Measurements from ENCODE around the gene DCUN1D3. TPM values are rescaled to one million over a fixed set of nuclear protein-coding genes. Genes with fewer than 3 reads are reported as not detected.
A peak's percentile ranks its signal among the peaks of the same experiment; 100 is the strongest.
"Not testable (repeated sequence)": the region's sequence is repeated elsewhere in the genome, so short reads cannot be mapped to it uniquely, and the experiment has no call there.

DCUN1D3 gene
- total RNA-seq = 30.7 TPM

GRCh38 chr16:20900299-20901067 lies at the start of gene DCUN1D3, which contains the start of gene LYRM1:
DCUN1D3 (minus strand) TSS chr16:20900358; CDS start chr16:20862538, 37,820 bp downstream.
LYRM1 (plus strand) TSS chr16:20900771; CDS start chr16:20915556, 14,785 bp downstream.
- ATAC-seq = peak; percentile 95
- intact Hi-C loops (cut with DNase I) = loop anchor here (2.0 kb wide), 1 partner anchor 48 kb away; no protein-coding TSS in a partner anchor
- DNase-seq (ENCODE audit: low spot score) = peak; percentile 97

GRCh38 chr16:20949660-20950059 lies 49.5 kb upstream of the DCUN1D3 start:
- intact Hi-C loops (cut with DNase I) = loop anchor here (5.0 kb wide), 1 partner anchor 112 kb away; no protein-coding TSS in a partner anchor
- no peak for ATAC-seq
- no peak for DNase-seq (ENCODE audit: low spot score)

- ATAC-seq (no peak), DNase-seq (ENCODE audit: low spot score) (no peak)
- intact Hi-C loops (cut with DNase I) = loop anchor here (5.0 kb wide), 1 partner anchor 111 kb away; no protein-coding TSS in a partner anchor
Observed at GRCh38 chr16:20948444-20948843, 48.3 kb upstream of the DCUN1D3 start.

- ATAC-seq (no peak), DNase-seq (ENCODE audit: low spot score) (no peak)
- intact Hi-C loops (cut with DNase I) = loop anchor here (5.0 kb wide), 1 partner anchor 109 kb away; no protein-coding TSS in a partner anchor
Observed at GRCh38 chr16:20946015-20946629, 46.0 kb upstream of the DCUN1D3 start.

- intact Hi-C loops (cut with DNase I) = loop anchor here (5.0 kb wide), 1 partner anchor 108 kb away; no protein-coding TSS in a partner anchor
- not testable (repeated sequence) for ATAC-seq; DNase-seq (ENCODE audit: low spot score)
Observed at GRCh38 chr16:20945575-20945875, 45.4 kb upstream of the DCUN1D3 start.

GRCh38 chr16:20944861-20945574 lies 44.9 kb upstream of the DCUN1D3 start:
- intact Hi-C loops (cut with DNase I) = loop anchor here (5.0 kb wide), 1 partner anchor 108 kb away; no protein-coding TSS in a partner anchor
- ATAC-seq = peak; percentile 42
- DNase-seq (ENCODE audit: low spot score) = no peak

GRCh38 chr16:20942256-20942655 lies 42.1 kb upstream of the DCUN1D3 start:
- intact Hi-C loops (cut with DNase I) = no loop called here
- ATAC-seq (no peak), DNase-seq (ENCODE audit: low spot score) (peak; percentile 13)

- intact Hi-C loops (cut with DNase I) = no loop called here
Observed at GRCh38 chr16:20941636-20941926, 41.4 kb upstream of the DCUN1D3 start.

GRCh38 chr16:20940871-20941635 lies 40.9 kb upstream of the DCUN1D3 start:
- DNase-seq (ENCODE audit: low spot score) (no peak), ATAC-seq (no peak)
- intact Hi-C loops (cut with DNase I) = no loop called here

More at GRCh38 chr16:20941636-20941926, 41.4 kb upstream of the DCUN1D3 start:
- ATAC-seq (no peak), DNase-seq (ENCODE audit: low spot score) (no peak)

GRCh38 chr16:20939611-20940010 lies 39.5 kb upstream of the DCUN1D3 start:
- no peak for ATAC-seq
- no peak for DNase-seq (ENCODE audit: low spot score)
- intact Hi-C loops (cut with DNase I) = no loop called here

- DNase-seq (ENCODE audit: low spot score) (no peak), ATAC-seq (no peak)
- intact Hi-C loops (cut with DNase I) = no loop called here
Observed at GRCh38 chr16:20938426-20938825, 38.3 kb upstream of the DCUN1D3 start.

- DNase-seq (ENCODE audit: low spot score) (peak; percentile 15), ATAC-seq (no peak)
- intact Hi-C loops (cut with DNase I) = no loop called here
Observed at GRCh38 chr16:20937736-20938135, 37.6 kb upstream of the DCUN1D3 start.

- ATAC-seq = no peak
- DNase-seq (ENCODE audit: low spot score) = no peak
- intact Hi-C loops (cut with DNase I) = no loop called here
Observed at GRCh38 chr16:20933589-20933988, 33.4 kb upstream of the DCUN1D3 start.

GRCh38 chr16:20931066-20931600 lies 31.0 kb upstream of the DCUN1D3 start:
- ATAC-seq = no peak
- intact Hi-C loops (cut with DNase I) = no loop called here
- no peak for DNase-seq (ENCODE audit: low spot score)

GRCh38 chr16:20930365-20930690 lies 30.2 kb upstream of the DCUN1D3 start:
- DNase-seq (ENCODE audit: low spot score) (no peak), ATAC-seq (no peak)
- intact Hi-C loops (cut with DNase I) = no loop called here

GRCh38 chr16:20929676-20930364 lies 29.7 kb upstream of the DCUN1D3 start:
- DNase-seq (ENCODE audit: low spot score); intact Hi-C loops (cut with DNase I): not testable (repeated sequence)
- ATAC-seq = peak; percentile 34

- intact Hi-C loops (cut with DNase I) = no loop called here
- no peak for DNase-seq (ENCODE audit: low spot score)
- no peak for ATAC-seq
Observed at GRCh38 chr16:20928774-20929411, 28.7 kb upstream of the DCUN1D3 start.

- ATAC-seq = no peak
- intact Hi-C loops (cut with DNase I) = no loop called here
- no peak for DNase-seq (ENCODE audit: low spot score)
Observed at GRCh38 chr16:20925751-20926150, 25.6 kb upstream of the DCUN1D3 start.
